Activated CD4-positive, alpha-beta memory T cell treated with anti-CD3 and anti-CD28 coated beads, Interleukin-2, amount 10 ng/mL, durations not matched to agents 7 days and 5 days (primary cell): ENCODE results near the gene UCK1. TPM values are rescaled to one million over a fixed set of nuclear protein-coding genes. Genes with fewer than 3 reads are reported as not detected.

ENCODE experiments used
- CTCF ChIA-PET: fragments of 350-600 bp; sonication (Branson Sonifier 250); formaldehyde crosslinking; loops from one replicate; lab custom pipeline; 2021; ENCODE audit warnings: antibody characterized with exemption, inconsistent platforms; lab: Charles Lee
- POLR2A ChIA-PET: fragments of 350-600 bp; sonication (Branson Sonifier 250); formaldehyde crosslinking; loops from one replicate; lab custom pipeline; 2021; ENCODE audit warnings: antibody characterized with exemption; lab: Charles Lee
- DNase-seq: peaks from one replicate; pipeline ENCODE4 v3.0.0-alpha.2; 2020
- H3K27ac Mint-ChIP-seq: one replicate; pipeline ENCODE4 v1.8.0; 2021; ENCODE audit warnings: mild to moderate bottlenecking, mixed read lengths
- H3K27me3 Mint-ChIP-seq: one replicate; pipeline ENCODE4 v1.8.0; 2021; ENCODE audit warnings: mixed read lengths
- H3K36me3 Mint-ChIP-seq: one replicate; pipeline ENCODE4 v1.8.0; 2021; ENCODE audit warnings: low read depth, mixed read lengths
- H3K4me1 Mint-ChIP-seq: one replicate; pipeline ENCODE4 v1.8.0; 2021; ENCODE audit warnings: mixed read lengths
- H3K4me3 Mint-ChIP-seq: one replicate; pipeline ENCODE4 v1.8.0; 2021; ENCODE audit warnings: mild to moderate bottlenecking, mixed read lengths
- H3K9me3 Mint-ChIP-seq: one replicate; pipeline ENCODE4 v1.8.0; 2021; ENCODE audit warnings: mixed read lengths
- total RNA-seq, 2 experiments: library from RNA; stranded (reverse); gene quantifications; one replicate each; pipeline ENCODE4 v1.2.3, GENCODE V29; 2021

UCK1 gene
- total RNA-seq, result 10 to 100 TPM; 23.8 to 24.6 TPM

DNA sequence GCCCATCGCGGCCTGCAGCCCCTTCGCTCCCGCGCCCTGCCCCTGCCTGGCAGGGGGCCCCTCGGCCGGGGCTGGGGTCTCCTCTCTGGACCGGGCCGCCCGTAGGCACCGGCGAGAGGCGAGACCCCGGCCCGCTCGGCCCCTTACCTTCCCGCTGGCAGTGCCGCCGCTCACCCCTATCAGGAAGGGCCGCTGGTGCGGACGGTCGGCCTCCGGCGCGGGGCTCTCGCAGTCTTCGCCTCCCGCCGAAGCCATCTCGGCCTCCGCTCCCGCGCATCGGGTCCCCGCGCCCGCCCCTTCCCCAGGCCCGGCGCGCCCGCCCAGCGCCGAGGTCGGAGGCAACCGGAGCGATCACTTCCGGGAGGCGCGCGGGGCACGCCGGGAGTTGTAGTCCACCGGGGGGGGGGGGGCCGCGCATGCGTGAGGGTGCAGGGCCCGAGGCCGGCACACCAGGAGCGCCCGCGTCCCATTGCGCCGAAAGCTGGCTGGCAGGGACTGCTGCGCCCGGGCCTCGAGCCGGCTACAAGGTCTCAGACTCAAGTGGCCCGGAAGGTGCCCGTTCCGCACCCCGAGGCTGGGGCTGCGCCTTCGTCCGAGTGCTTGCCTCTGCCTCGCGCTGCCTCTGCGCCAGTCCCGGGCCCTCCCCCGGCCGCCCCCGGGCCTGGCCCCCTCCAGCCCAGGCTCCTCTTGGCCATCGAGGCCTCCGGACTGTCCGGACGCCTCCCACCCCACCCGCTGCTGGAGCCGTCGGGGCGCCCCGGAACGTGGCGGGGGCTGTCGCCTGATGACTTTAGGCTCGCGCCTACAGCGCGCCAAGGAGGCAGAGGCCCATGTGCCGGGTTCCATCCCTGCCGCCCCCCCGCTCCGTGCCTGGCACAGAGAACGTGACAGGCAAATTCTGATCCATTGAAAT is at the start of gene UCK1:
TSS of gene UCK1 (minus strand) at position 344 of the 913 bp plus-strand sequence. CDS start at position 255, 89 bp downstream.
- peaks cover 31% of the 10 kb centered on the region for H3K4me1 Mint-ChIP-seq
- ChIA-PET POLR2A (interaction anchor here (0.6 to 1.1 kb wide), 3 partner anchors 8 to 1729 kb away, joined by 3 to 4 read pairs (median 4); partner anchors contain the start of gene POMT1), CTCF (interaction anchor here (0.7 kb wide), 1 partner anchor 9 kb away, joined by 3 read pairs; no protein-coding TSS in a partner anchor)
- no peaks in the 10 kb centered on the region for H3K27me3 Mint-ChIP-seq
- no peaks in the 10 kb centered on the region for H3K9me3 Mint-ChIP-seq
- peak within 1 kb of the TSS; percentile 73 for H3K4me3 Mint-ChIP-seq
- H3K36me3 Mint-ChIP-seq, result peaks cover 18% of the 10 kb centered on the region
- peak within 1 kb of the TSS; percentile 54 for H3K27ac Mint-ChIP-seq
- peak; percentile 78 for DNase-seq

- no peaks in the 10 kb centered on the region for H3K27me3 Mint-ChIP-seq
- H3K4me3 Mint-ChIP-seq, result no peak overlapping the region
- H3K27ac Mint-ChIP-seq, result peak overlapping the region; percentile 44
- POLR2A ChIA-PET, result no interaction called here
- H3K36me3 Mint-ChIP-seq, result peaks cover 76% of the 10 kb centered on the region
- no peak for DNase-seq
- peaks cover 42% of the 10 kb centered on the region for H3K4me1 Mint-ChIP-seq
- CTCF ChIA-PET, result no interaction called here
- no peaks in the 10 kb centered on the region for H3K9me3 Mint-ChIP-seq
Observed at GRCh38 chr9:131580358-131580757, 49.3 kb upstream of the UCK1 start.

DNA sequence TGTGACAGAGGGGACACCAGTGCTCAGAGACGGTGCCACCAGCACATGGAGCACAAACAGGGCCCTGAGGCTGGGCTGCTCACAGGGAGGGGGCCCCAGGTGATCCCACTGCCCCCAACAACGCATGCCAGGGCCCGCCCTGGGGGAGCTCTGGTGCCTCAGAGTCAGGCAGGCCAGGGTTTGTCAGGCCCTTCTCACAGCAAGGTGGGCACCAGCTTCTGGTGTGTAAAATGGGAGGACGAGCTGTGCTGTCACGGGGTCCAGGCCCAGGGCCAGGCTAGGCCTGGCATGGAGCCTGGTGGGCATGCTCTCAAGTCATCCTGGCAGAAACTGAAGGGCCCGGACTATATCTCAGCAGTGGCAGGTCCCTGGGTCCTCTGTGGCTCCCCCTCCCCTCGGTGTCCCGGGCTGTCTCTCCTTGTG is 48.7 kb upstream of the UCK1 start:
- Mint-ChIP-seq H3K9me3 (no peaks in the 10 kb centered on the region), H3K4me1 (peaks cover 36% of the 10 kb centered on the region), H3K27me3 (no peaks in the 10 kb centered on the region), H3K27ac (peak overlapping the region; percentile 71), H3K4me3 (no peak overlapping the region), H3K36me3 (peaks cover 73% of the 10 kb centered on the region)
- ChIA-PET CTCF (interaction anchor here (1.4 kb wide), 1 partner anchor 159 kb away, joined by 4 read pairs; no protein-coding TSS in a partner anchor), POLR2A (interaction anchor here (1.3 kb wide), 1 partner anchor 12 kb away, joined by 4 read pairs; no protein-coding TSS in a partner anchor)
- no peak for DNase-seq

DNA sequence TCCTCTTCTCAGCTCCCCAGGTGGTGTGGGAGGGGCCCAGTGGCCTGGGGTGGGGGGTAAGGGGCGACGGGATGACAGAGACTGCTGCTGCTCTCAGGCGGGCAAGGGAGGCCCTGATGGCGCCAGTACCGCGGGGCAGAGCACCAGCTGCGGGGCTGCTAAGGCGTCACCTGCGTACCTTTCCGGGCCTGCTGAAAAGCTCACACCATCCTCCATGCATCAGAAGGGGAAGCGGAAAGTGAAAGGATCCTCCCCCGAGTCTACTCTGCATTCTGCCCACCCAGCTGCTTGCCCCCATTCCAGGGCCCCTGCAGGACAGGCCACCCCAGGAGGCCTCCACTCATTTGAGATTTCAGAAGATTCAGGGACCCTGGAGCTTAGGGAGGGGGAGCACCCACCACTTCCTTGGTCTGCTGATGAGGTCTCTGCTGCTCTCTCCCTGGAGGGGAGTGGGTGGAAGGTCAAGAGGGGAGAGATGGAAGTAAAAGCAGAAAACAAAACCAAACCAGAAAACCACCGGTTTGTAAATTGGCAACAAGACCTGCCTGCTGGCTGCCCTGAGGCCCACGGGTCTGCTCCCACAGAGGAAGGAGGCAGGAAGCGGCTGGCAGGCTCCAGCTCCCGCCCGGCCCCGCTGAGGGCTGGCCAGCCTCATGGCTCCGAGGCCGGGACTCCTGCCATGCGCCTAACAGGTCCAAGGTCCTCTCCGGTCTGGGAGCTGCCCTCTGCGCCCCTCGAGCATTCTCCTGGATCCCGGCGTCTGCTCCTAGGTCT is 47.9 kb upstream of the UCK1 start:
- Mint-ChIP-seq H3K27ac (peak overlapping the region; percentile 87), H3K9me3 (no peaks in the 10 kb centered on the region), H3K4me3 (peak overlapping the region; percentile 22), H3K36me3 (peaks cover 72% of the 10 kb centered on the region), H3K4me1 (peaks cover 31% of the 10 kb centered on the region), H3K27me3 (no peaks in the 10 kb centered on the region)
- POLR2A ChIA-PET, result interaction anchor here (1.1 to 1.3 kb wide), 4 partner anchors 12 to 165 kb away, joined by 3 to 4 read pairs (median 3); no protein-coding TSS in a partner anchor
- peak; percentile 53 for DNase-seq
- CTCF ChIA-PET, result interaction anchor here (0.8 to 1.4 kb wide), 3 partner anchors 12 to 229 kb away, joined by 3 to 4 read pairs (median 4); no protein-coding TSS in a partner anchor

DNA sequence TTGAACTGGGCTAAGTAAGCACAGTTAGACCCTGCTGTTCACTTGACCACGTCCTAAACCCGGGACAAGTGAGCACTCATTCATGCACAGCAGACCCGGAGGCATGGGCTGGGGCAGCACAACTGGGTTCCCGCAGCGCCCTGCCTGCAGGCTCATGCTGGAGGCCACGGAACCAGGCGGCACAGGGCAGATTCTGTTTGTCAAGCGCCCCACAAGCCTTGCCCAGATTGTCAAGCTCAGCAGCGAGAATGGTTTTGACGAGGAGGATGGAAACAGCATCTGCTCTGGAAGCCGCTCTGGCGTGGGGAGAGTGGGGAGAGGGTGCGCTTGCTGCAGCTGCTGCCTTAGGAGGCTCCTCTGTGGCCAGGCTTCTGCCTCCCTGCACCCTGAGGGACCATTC is 47.0 kb upstream of the UCK1 start:
- Mint-ChIP-seq H3K4me3 (no peak overlapping the region), H3K9me3 (no peaks in the 10 kb centered on the region), H3K36me3 (peaks cover 67% of the 10 kb centered on the region), H3K27ac (peak overlapping the region; percentile 87), H3K4me1 (peaks cover 27% of the 10 kb centered on the region), H3K27me3 (no peaks in the 10 kb centered on the region)
- no peak for DNase-seq
- ChIA-PET POLR2A (interaction anchor here (1.2 kb wide), 1 partner anchor 74 kb away, joined by 3 read pairs; no protein-coding TSS in a partner anchor), CTCF (no interaction called here)

GRCh38 chr9:131577005-131578000 is 46.2 kb upstream of the UCK1 start:
- H3K9me3 Mint-ChIP-seq, result no peaks in the 10 kb centered on the region
- H3K4me1 Mint-ChIP-seq, result peaks cover 27% of the 10 kb centered on the region
- POLR2A ChIA-PET, result no interaction called here
- H3K27me3 Mint-ChIP-seq, result no peaks in the 10 kb centered on the region
- CTCF ChIA-PET, result interaction anchor here (0.6 kb wide), 1 partner anchor 194 kb away, joined by 3 read pairs; no protein-coding TSS in a partner anchor
- no peak overlapping the region for H3K4me3 Mint-ChIP-seq
- peak overlapping the region; percentile 87 for H3K27ac Mint-ChIP-seq
- H3K36me3 Mint-ChIP-seq, result peaks cover 69% of the 10 kb centered on the region
- no peak for DNase-seq

- POLR2A ChIA-PET, result no interaction called here
- no peak for DNase-seq
- H3K4me1 Mint-ChIP-seq, result peaks cover 27% of the 10 kb centered on the region
- no peaks in the 10 kb centered on the region for H3K27me3 Mint-ChIP-seq
- H3K27ac Mint-ChIP-seq, result no peak overlapping the region
- CTCF ChIA-PET, result no interaction called here
- H3K4me3 Mint-ChIP-seq, result no peak overlapping the region
- H3K36me3 Mint-ChIP-seq, result peaks cover 65% of the 10 kb centered on the region
- no peaks in the 10 kb centered on the region for H3K9me3 Mint-ChIP-seq
Observed at GRCh38 chr9:131575946-131576853, 45.1 kb upstream of the UCK1 start.

- Mint-ChIP-seq H3K4me1 (peaks cover 25% of the 10 kb centered on the region), H3K27ac (no peak overlapping the region), H3K9me3 (no peaks in the 10 kb centered on the region), H3K4me3 (no peak overlapping the region), H3K27me3 (no peaks in the 10 kb centered on the region), H3K36me3 (peaks cover 59% of the 10 kb centered on the region)
- no peak for DNase-seq
- ChIA-PET POLR2A (no interaction called here), CTCF (interaction anchor here (0.7 kb wide), 2 partner anchors 24 to 514 kb away, joined by 3 read pairs; no protein-coding TSS in a partner anchor)
Observed at GRCh38 chr9:131574730-131575640, 43.9 kb upstream of the UCK1 start.

DNA sequence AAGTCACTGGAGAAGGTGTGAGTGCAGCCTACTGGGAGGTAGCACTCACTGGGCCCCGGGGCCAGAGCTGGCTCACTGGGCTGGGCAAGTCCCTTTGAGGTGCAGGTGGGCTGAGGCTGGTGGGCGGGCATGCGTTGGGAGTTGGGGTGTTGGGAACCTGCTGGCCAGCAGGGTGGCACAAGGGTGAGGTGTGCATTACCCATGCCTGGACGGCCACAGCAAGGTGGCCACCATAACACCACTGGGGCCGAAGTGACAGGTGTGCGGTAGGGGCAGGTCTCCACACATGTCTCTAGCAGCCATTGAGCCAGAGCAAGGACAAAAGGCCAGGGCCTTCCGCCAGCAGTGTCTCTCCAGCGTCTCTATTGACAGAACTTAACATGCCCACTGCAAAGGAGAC is 36.8 kb upstream of the UCK1 start:
- Mint-ChIP-seq H3K27ac (no peak overlapping the region), H3K36me3 (peaks cover 43% of the 10 kb centered on the region), H3K4me3 (no peak overlapping the region), H3K27me3 (no peaks in the 10 kb centered on the region), H3K9me3 (no peaks in the 10 kb centered on the region), H3K4me1 (peaks cover 8% of the 10 kb centered on the region)
- no peak for DNase-seq
- ChIA-PET CTCF (no interaction called here), POLR2A (no interaction called here)

DNA sequence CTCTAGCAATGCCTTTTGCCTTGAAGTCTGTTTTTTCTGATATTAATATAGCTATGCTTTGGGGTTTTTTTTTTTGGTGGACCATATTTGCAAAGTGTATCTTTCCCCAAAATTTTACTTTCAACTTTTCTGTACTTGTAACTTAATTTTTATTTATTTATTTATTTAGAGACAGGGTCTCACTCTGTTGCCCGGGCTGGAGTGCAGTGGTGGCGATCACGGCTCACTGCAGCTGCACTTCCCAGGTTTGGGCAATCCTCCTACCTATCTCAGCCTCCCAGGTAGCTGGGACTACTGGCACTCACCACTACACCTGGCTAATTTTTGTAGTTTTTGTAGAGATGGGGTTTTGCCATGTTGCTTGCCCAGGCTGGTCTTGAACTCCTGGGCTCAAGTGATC is 35.1 kb upstream of the UCK1 start:
- POLR2A ChIA-PET, result interaction anchor here (1.1 to 1.2 kb wide), 2 partner anchors 12 to 19 kb away, joined by 3 to 4 read pairs; no protein-coding TSS in a partner anchor

More for the DNA sequence above, 35.1 kb upstream of the UCK1 start:
- no peak for DNase-seq
- no peak overlapping the region for H3K4me3 Mint-ChIP-seq
- no peaks in the 10 kb centered on the region for H3K9me3 Mint-ChIP-seq
- H3K27me3 Mint-ChIP-seq, result no peaks in the 10 kb centered on the region
- CTCF ChIA-PET, result interaction anchor here (0.7 kb wide), 1 partner anchor 698 kb away, joined by 5 read pairs; no protein-coding TSS in a partner anchor
- H3K4me1 Mint-ChIP-seq, result peaks cover 8% of the 10 kb centered on the region
- peaks cover 40% of the 10 kb centered on the region for H3K36me3 Mint-ChIP-seq
- no peak overlapping the region for H3K27ac Mint-ChIP-seq
